Heart left ventricle (tissue), 13 donors: ENCODE results near the gene LAMA3.

Experiments used
- CTCF ChIP-seq, 12 donors: fragments of 200-600 bp; sonication (generic) in 4 of 12; IDR thresholded peaks; one replicate each; pipeline versions ENCODE4 v1.5.0 to v1.8.0; 2018 to 2022; ENCODE audit warnings: antibody characterized with exemption in 12 of 12, mild to moderate bottlenecking in 5 of 12
- POLR2A ChIP-seq, 2 donors: fragments of 450-650 bp; IDR thresholded peaks; one replicate each; pipeline ENCODE4 v1.6.1; 2017; ENCODE audit warnings: antibody characterized with exemption in 2 of 2, mild to moderate bottlenecking in 2 of 2, moderate library complexity in 2 of 2
- donor health status: ischemic (EF 13 %, LVEDD 7.1; RV severe dilation, severe dysfunction).
- donor health status: DM: no; HTN: yes; CAD: no.
- donor health status: DM: no; HTN: no; CAD: no.
- donor health status: ischemic (EF 25% LVEDD 6.9; RV normal size, moderate dysfunction).
- donor health status: ischemic (EF 25% LVEDD 5.7; RV mildly dilated, moderate dysfunction).
- donor health status: ischemic (EF 35%, LVEDD 5.7; RV mildly dilated, moderate dysfunction).
- donor health status: nonischemic (EF 11% LVEDD 7.7; RV severe dilation, severe dysfunction).
- donor health status: DM: yes; HTN: yes; CAD: no.
- donor health status: PGD.
- donor health status: ischemic (EF 29% LVEDD 5.4; RV normal size, mild dysfunction).
- donor health status: nonischemic (EF 23%, LVEDD 6.1; RV moderate dilation, normal function).

- no peak for TF ChIP-seq CTCF (IDR thresholded peaks at IDR 0.05)
- TF ChIP-seq POLR2A (IDR thresholded peaks at IDR 0.05): no peak
These were observed 4.6 kb downstream of the LAMA3 start for GRCh38 chr18:23693846-23694245.
